K562 (cell line): Measurements from ENCODE around the gene CCNL1. TPM values are rescaled to one million over a fixed set of nuclear protein-coding genes. Genes with fewer than 3 reads are reported as not detected.

Source experiments
- ATAC-seq: fragments of 200-7000 bp; cut with Tn5 transposase; 3 replicates; pipeline ENCODE4 v1.9.1; 2020; ENCODE audit warnings: moderate library complexity
- BruUV-seq: library from RNA; stranded (reverse); fragments of 400-500 nt; replicated peaks from 2 replicates; lab custom pipeline; 2021; lab: Mats Ljungman, UMichigan
- CTCF ChIA-PET: fragments of 300-600 bp; formaldehyde crosslinking; extraction: SDS; loops from one replicate; lab custom pipeline; 2021; ENCODE audit warnings: low intra/inter-chr PET ratio; lab: Yijun Ruan, JAX
- POLR2A ChIA-PET: fragments of 300-600, 350-650 bp; sonication (Branson Sonifier 250); formaldehyde crosslinking; extraction: SDS; loops from one replicate; lab custom pipeline; 2021; ENCODE audit warnings: antibody characterized with exemption, inconsistent platforms; lab: Yijun Ruan, JAX
- DNase-seq, 4 experiments: peaks; one replicate each; pipeline versions ENCODE4 v3.0.0 to v3.0.0-alpha.2; 2011 to 2018; ENCODE audit warnings: low spot score in 3 of 4, mixed read lengths in 3 of 4; ENCODE audit errors: extremely low read depth in 1 of 4
- FAIRE-seq: peaks from 2 replicates; lab custom pipeline; 2011; peaks lifted over from hg19 to GRCh38; lab: Jason Lieb, UNC
- H2AFZ ChIP-seq: 2 replicates; pipeline ENCODE4 v1.6.0; 2011; ENCODE audit warnings: low read depth, low read length, control low read depth, inconsistent platforms
- H3K27ac ChIP-seq: fragments of 200-600 bp; 3 replicates; pipeline ENCODE4 v1.8.0; 2011; ENCODE audit warnings: low read depth, mild to moderate bottlenecking, control low read depth, inconsistent platforms, low read length, moderate library complexity, mixed read lengths; ENCODE audit errors: extremely low read depth
- H3K27me3 ChIP-seq, 2 experiments: fragments of 300-600 bp in 1 of 2; 2 replicates in 1 of 2; 3 replicates in 1 of 2; pipeline versions ENCODE4 v1.6.0 to v1.8.0; 2011; ENCODE audit warnings: inconsistent platforms in 2 of 2, low read length in 2 of 2, mild to moderate bottlenecking in 1 of 2, mixed read lengths in 1 of 2, moderate library complexity in 1 of 2; ENCODE audit not compliant: control insufficient read depth in 2 of 2, insufficient read depth in 2 of 2
- H3K36me3 ChIP-seq: fragments of 300-600 bp; 3 replicates; pipeline ENCODE4 v1.8.0; 2011; ENCODE audit warnings: mild to moderate bottlenecking, low read length, inconsistent platforms; ENCODE audit not compliant: control insufficient read depth, insufficient read depth
- H3K4me1 ChIP-seq, 2 experiments: fragments of 200-600 bp in 1 of 2; replicated peaks in 1 of 2; 2 replicates in 1 of 2; 3 replicates in 1 of 2; pipeline versions ENCODE4 v1.5.1 to v1.8.0; 2011; ENCODE audit warnings: inconsistent platforms in 2 of 2, low read length in 2 of 2, mild to moderate bottlenecking in 1 of 2, mixed read lengths in 1 of 2, moderate library complexity in 1 of 2; ENCODE audit not compliant: control insufficient read depth in 2 of 2, insufficient read depth in 2 of 2
- H3K4me2 ChIP-seq: 2 replicates; pipeline ENCODE4 v1.6.1; 2011; ENCODE audit warnings: low read length, control low read depth, inconsistent platforms, mixed read lengths; ENCODE audit not compliant: insufficient read depth
- H3K4me3 ChIP-seq: fragments of 200-600 bp; sonication (generic), shearing (Covaris generic); 2 replicates; pipeline ENCODE4 v1.5.1; 2016; ENCODE audit warnings: control low read depth, inconsistent platforms
- H3K79me2 ChIP-seq: fragments of 200-600 bp; 3 replicates; pipeline ENCODE4 v1.8.0; 2011; ENCODE audit warnings: low read length, inconsistent platforms; ENCODE audit not compliant: control insufficient read depth, insufficient read depth
- H3K9ac ChIP-seq, 2 experiments: 2 replicates each; pipeline versions ENCODE4 v1.6.0 to v1.6.1; 2011; ENCODE audit warnings: low read depth in 2 of 2, low read length in 2 of 2, control low read depth in 1 of 2, inconsistent platforms in 1 of 2, mild to moderate bottlenecking in 1 of 2, mixed read lengths in 1 of 2; ENCODE audit not compliant: insufficient read depth in 1 of 2
- H3K9me1 ChIP-seq: one replicate; pipeline ENCODE4 v1.6.0; 2011; ENCODE audit warnings: inconsistent platforms, mild to moderate bottlenecking, low read length, moderate library complexity; ENCODE audit not compliant: control insufficient read depth, insufficient read depth
- H3K9me3 ChIP-seq: replicated peaks from 2 replicates; pipeline ENCODE4 v1.5.1; 2011; ENCODE audit warnings: low read depth, low read length, inconsistent platforms; ENCODE audit not compliant: control insufficient read depth, insufficient read depth
- H4K20me1 ChIP-seq: replicated peaks from 2 replicates; pipeline ENCODE4 v1.6.1; 2011; ENCODE audit warnings: low read length, inconsistent platforms, mixed read lengths; ENCODE audit not compliant: control insufficient read depth, insufficient read depth
- BRD9 ChIP-seq: fragments of 450-650 bp; IDR thresholded peaks from 2 replicates; pipeline ENCODE4 v1.6.1; 2018; ENCODE audit warnings: low read depth; ENCODE audit not compliant: partially characterized antibody
- CEBPB ChIP-seq: fragments of 450-650 bp; IDR thresholded peaks from 2 replicates; pipeline ENCODE4 v1.6.1; 2016; ENCODE audit warnings: missing genetic modification characterization, missing compliant biosample characterization
- CHD2 ChIP-seq: IDR thresholded peaks from 2 replicates; pipeline ENCODE4 v1.6.1; 2011; ENCODE audit warnings: low read depth, low read length
- CXXC5 ChIP-seq: fragments of 250-450 bp; sonication (Bioruptor Pico); IDR thresholded peaks from 2 replicates; pipeline ENCODE4 v1.8.0; 2022; ENCODE audit warnings: inconsistent platforms, mild to moderate bottlenecking, moderate library complexity
- FOXP1 ChIP-seq: sonication (generic); formaldehyde crosslinking; IDR thresholded peaks from 2 replicates; pipeline ENCODE4 v1.8.0; 2022; ENCODE audit warnings: mild to moderate bottlenecking, missing genetic modification reagents
- GATA2 ChIP-seq: sonication (generic); formaldehyde crosslinking; IDR thresholded peaks from 2 replicates; pipeline ENCODE4 v1.4.0; 2020; ENCODE audit warnings: mild to moderate bottlenecking, missing genetic modification reagents
- MAFF ChIP-seq: IDR thresholded peaks from 2 replicates; pipeline ENCODE4 v1.6.1; 2012; ENCODE audit warnings: low read length, improper control_type of control experiment
- MYBL2 ChIP-seq, 2 experiments: fragments of 450-650 bp in 1 of 2; sonication (generic) in 1 of 2; formaldehyde crosslinking in 1 of 2; IDR thresholded peaks; 2 replicates each; pipeline versions ENCODE4 v1.6.1 to v1.8.1; 2017 to 2022; ENCODE audit warnings: borderline replicate concordance in 1 of 2, inconsistent platforms in 1 of 2, low read depth in 1 of 2, mild to moderate bottlenecking in 1 of 2, missing genetic modification reagents in 1 of 2, moderate library complexity in 1 of 2
- PCBP1 ChIP-seq: fragments of 200-400 bp; formaldehyde crosslinking; IDR thresholded peaks from 2 replicates; pipeline ENCODE4 v1.6.1; 2018; ENCODE audit warnings: mild to moderate bottlenecking, low read depth, low read length; ENCODE audit not compliant: poor library complexity, severe bottlenecking
- PHB2 ChIP-seq: fragments of 450-650 bp; IDR thresholded peaks from 2 replicates; pipeline ENCODE4 v1.6.1; 2017; ENCODE audit warnings: low read depth
- PML ChIP-seq: IDR thresholded peaks from 2 replicates; pipeline ENCODE4 v1.6.1; 2012; ENCODE audit warnings: low read length, inconsistent platforms
- SIN3A ChIP-seq, 2 experiments: fragments of 150-350 bp in 1 of 2; IDR thresholded peaks; 2 replicates each; pipeline ENCODE4 v1.6.1; 2011 to 2016; ENCODE audit warnings: borderline replicate concordance in 2 of 2, low read depth in 2 of 2, low read length in 2 of 2, mild to moderate bottlenecking in 2 of 2, moderate library complexity in 2 of 2; ENCODE audit not compliant: control insufficient read depth in 1 of 2
- SMAD2 ChIP-seq: fragments of 150-350 bp; IDR thresholded peaks from 2 replicates; pipeline ENCODE4 v1.6.1; 2014; ENCODE audit warnings: low read depth, mild to moderate bottlenecking, low read length
- TCF7L2 ChIP-seq: fragments of 150-350 bp; IDR thresholded peaks from 2 replicates; pipeline ENCODE4 v1.6.1; 2016; ENCODE audit warnings: low read depth, mild to moderate bottlenecking, low read length, moderate library complexity
- TSC22D4 ChIP-seq: fragments of 450-650 bp; IDR thresholded peaks from 2 replicates; pipeline ENCODE4 v1.6.1; 2016; ENCODE audit warnings: missing genetic modification characterization, missing biosample characterization, control low read depth
- XRCC5 ChIP-seq: fragments of 200-400 bp; formaldehyde crosslinking; IDR thresholded peaks from 2 replicates; pipeline ENCODE4 v1.6.1; 2017; ENCODE audit warnings: low read depth, mild to moderate bottlenecking, low read length
- YY1 ChIP-seq, 3 experiments: IDR thresholded peaks; 2 replicates each; pipeline ENCODE4 v1.6.1; 2011; ENCODE audit warnings: low read length in 2 of 3, mild to moderate bottlenecking in 2 of 3, moderate library complexity in 2 of 3, borderline replicate concordance in 1 of 3, control low read depth in 1 of 3, low read depth in 1 of 3; ENCODE audit not compliant: insufficient read depth in 3 of 3, insufficient replicate concordance in 2 of 3, control insufficient read depth in 1 of 3, insufficient read length in 1 of 3; ENCODE audit errors: extremely low read depth in 1 of 3
- ZFP1 ChIP-seq: fragments of 450-650 bp; formaldehyde crosslinking; IDR thresholded peaks from 2 replicates; pipeline ENCODE4 v1.4.0; 2020; ENCODE audit warnings: mild to moderate bottlenecking, mixed read lengths
- ZFPM2 ChIP-seq: fragments of 250-450 bp; sonication (Bioruptor Pico); IDR thresholded peaks from 2 replicates; pipeline ENCODE4 v1.5.1; 2022; ENCODE audit warnings: mild to moderate bottlenecking
- ZNF324 ChIP-seq: fragments of 250-450 bp; sonication (Bioruptor Pico); IDR thresholded peaks from 2 replicates; pipeline ENCODE4 v1.4.0; 2020; ENCODE audit warnings: mild to moderate bottlenecking
- ZNF431 ChIP-seq: sonication (generic); formaldehyde crosslinking; IDR thresholded peaks from 2 replicates; pipeline ENCODE4 v1.8.0; 2022; ENCODE audit warnings: mild to moderate bottlenecking, missing genetic modification reagents
- ZNF586 ChIP-seq: fragments of 450-650 bp; formaldehyde crosslinking; conservative IDR thresholded peaks from 2 replicates; pipeline ENCODE4 v1.4.0; 2020; ENCODE audit warnings: mild to moderate bottlenecking, moderate library complexity
- ZNF764 ChIP-seq: fragments of 250-450 bp; sonication (Bioruptor Pico); IDR thresholded peaks from 2 replicates; pipeline ENCODE4 v1.4.0; 2020; ENCODE audit warnings: low read depth, mild to moderate bottlenecking, moderate library complexity
- WGBS: fragments of 100-300 bp; shearing (Covaris generic); methylation state at CpG from one replicate; pipeline ENCODE4 v1.1.6; 2016; ENCODE audit warnings: low coverage, mixed read lengths; ENCODE audit not compliant: insufficient coverage; ENCODE audit errors: missing lambda C conversion rate; 5-methylcytosine and 5-hydroxymethylcytosine counted together
- in situ Hi-C: fragments of 300-500 bp; cut with MboI; formaldehyde crosslinking; loops from 4 replicates; pipeline ENCODE4 v1.15.0; 2018; ENCODE audit warnings: inconsistent platforms, mixed read lengths
- intact Hi-C: fragments of 100-400 bp; cut with micrococcal nuclease; formaldehyde crosslinking; loops from 2 replicates; pipeline ENCODE4 v1.14.2; 2022
- polyA plus RNA-seq, 8 experiments: library from polyadenylated mRNA; depleted of rRNA in 4 of 8; stranded (reverse) in 5 of 8; unstranded in 3 of 8; fragments of >200 nt; fragmentation: Nextera tagmentation in 2 of 8; fragmentation: Illumina TruSeq in 1 of 8; extraction: Ambion mirVana in 2 of 8; extraction: Trizol in 1 of 8; gene quantifications; 2 replicates each; pipeline versions ENCODE4 v1.2.1 to v1.2.3, GENCODE V29; 2011 to 2014; ENCODE audit warnings: inconsistent platforms in 1 of 8, missing spikeins in 1 of 8
- total RNA-seq, 7 experiments: library from RNA; depleted of rRNA in 6 of 7; stranded (reverse); fragments of >200 nt in 6 of 7; fragmentation: Illumina TruSeq in 2 of 7; extraction: Trizol in 2 of 7; gene quantifications; 2 replicates each; pipeline versions ENCODE4 v1.2.1 to v1.2.3, GENCODE V29; 2011 to 2021; ENCODE audit warnings: low replicate concordance in 1 of 7

Gene CCNL1
- total and polyA plus RNA-seq, 9 of the 15 experiments (the other 6 are each of a cell fraction or from before 2014, with no cell fraction given) = 16.1 to 186 (median 132) TPM

DNA sequence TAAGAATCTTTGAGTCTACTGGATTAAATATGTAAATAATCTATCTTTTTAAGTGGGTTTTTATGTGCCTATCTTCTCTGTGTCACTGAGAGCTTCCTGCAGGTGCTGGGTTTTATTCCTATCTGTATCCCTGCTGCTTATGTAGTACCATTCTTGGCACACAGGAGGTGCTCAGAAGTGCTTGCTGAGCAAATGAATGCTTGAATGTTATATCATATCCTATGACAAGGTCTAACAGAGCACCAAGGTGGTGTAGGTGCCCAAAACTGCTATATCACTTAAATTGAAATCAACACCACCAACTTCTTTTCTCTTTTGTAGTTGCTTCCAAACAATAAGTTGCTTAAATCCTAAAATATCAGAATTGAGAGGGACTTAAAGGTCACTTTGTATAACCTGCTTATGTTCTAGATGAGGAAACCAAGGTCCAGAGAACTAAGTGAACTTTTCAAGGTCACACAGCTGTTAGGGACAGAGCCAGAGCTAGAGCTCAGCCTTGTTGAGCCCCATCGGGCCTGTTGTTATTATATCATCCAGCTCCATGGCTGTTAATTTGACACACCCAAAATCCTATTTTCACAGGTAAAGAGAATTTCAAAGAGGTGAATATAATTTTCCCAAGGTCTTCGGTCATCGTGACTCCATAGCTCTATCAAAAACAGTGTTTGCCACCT lies 46.0 kb downstream of the CCNL1 start:
- Histone ChIP-seq H3K79me2 (no peaks in the 10 kb centered on the region), H3K27me3 (no peaks in the 10 kb centered on the region), H4K20me1 (no peaks in the 10 kb centered on the region), H3K4me1 (peaks cover 41 to 87% of the 10 kb centered on the region in 2 experiments; a peak in 4 of 5 replicates), H3K9ac (no peak overlapping the region), H3K36me3 (no peaks in the 10 kb centered on the region), H3K9me3 (no peaks in the 10 kb centered on the region), H3K4me2 (no peak overlapping the region), H3K9me1 (no peaks in the 10 kb centered on the region), H2AFZ (peak overlapping the region; percentile 92), H3K27ac (peak overlapping the region; percentile 27; the same call in 2 of the 3 replicates), H3K4me3 (no peak overlapping the region)
- intact Hi-C loops (loop anchor here (2.0 kb wide), 2 partner anchors 17 to 25 kb away; no protein-coding TSS in a partner anchor), in situ Hi-C loops (no loop called here)
- FAIRE-seq (peak; percentile 75), ATAC-seq (peak; percentile 58), DNase-seq (peak in 3 of 4 experiments; percentile 32 to 66 (median 49))
- POLR2A ChIA-PET = interaction anchor here (1.0 to 1.4 kb wide), 2 partner anchors 13 to 21 kb away, joined by 3 to 4 read pairs; no protein-coding TSS in a partner anchor
- WGBS = 47% methylated on average over 3 of the region's 3 CpGs
- no TSS peak for BruUV-seq
- CTCF ChIA-PET = no interaction called here
- TF ChIP-seq CXXC5 (CRISPR knock-in tag) (peak; percentile 67), MYBL2 (IDR thresholded peaks at IDR 0.05; ENCODE audit: low read depth) (no peak), MYBL2 (CRISPR knock-in tag; IDR thresholded peaks at IDR 0.05; ENCODE audit: borderline replicate concordance) (no peak), SIN3A (IDR thresholded peaks at IDR 0.05; ENCODE audit: borderline replicate concordance in 2 of 2, control insufficient read depth in 1 of 2, low read depth in 2 of 2, low read length in 2 of 2) (no peak), ZFP1 (CRISPR knock-in tag) (no peak), PCBP1 (no peak), ZNF764 (0 out of 2 replicates have a peak, but pooled peaks have one; percentile 36), ZNF324 (CRISPR knock-in tag) (no peak), ZNF431 (CRISPR knock-in tag) (no peak), XRCC5 (no peak), BRD9 (no peak), CHD2 (no peak), TCF7L2 (no peak), FOXP1 (CRISPR knock-in tag) (no peak), MAFF (no peak), PML (no peak), ZFPM2 (CRISPR knock-in tag) (no peak), CEBPB (tag) (no peak), YY1 (IDR thresholded peaks at IDR 0.05; ENCODE audit: borderline replicate concordance in 1 of 3, control insufficient read depth in 1 of 3, extremely low read depth in 1 of 3, insufficient read depth in 3 of 3, insufficient read length in 1 of 3, insufficient replicate concordance in 2 of 3, low read depth in 1 of 3, low read length in 2 of 3) (no peak), SMAD2 (no peak), GATA2 (CRISPR knock-in tag) (no peak), PHB2 (no peak), ZNF586 (CRISPR knock-in tag) (no peak), TSC22D4 (tag) (no peak)
